HG02981 (cell line): Measurements from ENCODE around the gene FOXN4.
"Not testable (repeated sequence)": the region's sequence is repeated elsewhere in the genome, so short reads cannot be mapped to it uniquely, and the experiment has no call there.

ENCODE experiments used
- ATAC-seq: cut with Tn5 transposase; IDR thresholded peaks from one replicate; pipeline ENCODE4 v1.9.1; 2021; ENCODE audit warnings: mild to moderate bottlenecking, moderate library complexity; ENCODE audit not compliant: unreplicated experiment

Gene FOXN4, protein sequence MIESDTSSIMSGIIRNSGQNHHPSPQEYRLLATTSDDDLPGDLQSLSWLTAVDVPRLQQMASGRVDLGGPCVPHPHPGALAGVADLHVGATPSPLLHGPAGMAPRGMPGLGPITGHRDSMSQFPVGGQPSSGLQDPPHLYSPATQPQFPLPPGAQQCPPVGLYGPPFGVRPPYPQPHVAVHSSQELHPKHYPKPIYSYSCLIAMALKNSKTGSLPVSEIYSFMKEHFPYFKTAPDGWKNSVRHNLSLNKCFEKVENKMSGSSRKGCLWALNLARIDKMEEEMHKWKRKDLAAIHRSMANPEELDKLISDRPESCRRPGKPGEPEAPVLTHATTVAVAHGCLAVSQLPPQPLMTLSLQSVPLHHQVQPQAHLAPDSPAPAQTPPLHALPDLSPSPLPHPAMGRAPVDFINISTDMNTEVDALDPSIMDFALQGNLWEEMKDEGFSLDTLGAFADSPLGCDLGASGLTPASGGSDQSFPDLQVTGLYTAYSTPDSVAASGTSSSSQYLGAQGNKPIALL

DNA sequence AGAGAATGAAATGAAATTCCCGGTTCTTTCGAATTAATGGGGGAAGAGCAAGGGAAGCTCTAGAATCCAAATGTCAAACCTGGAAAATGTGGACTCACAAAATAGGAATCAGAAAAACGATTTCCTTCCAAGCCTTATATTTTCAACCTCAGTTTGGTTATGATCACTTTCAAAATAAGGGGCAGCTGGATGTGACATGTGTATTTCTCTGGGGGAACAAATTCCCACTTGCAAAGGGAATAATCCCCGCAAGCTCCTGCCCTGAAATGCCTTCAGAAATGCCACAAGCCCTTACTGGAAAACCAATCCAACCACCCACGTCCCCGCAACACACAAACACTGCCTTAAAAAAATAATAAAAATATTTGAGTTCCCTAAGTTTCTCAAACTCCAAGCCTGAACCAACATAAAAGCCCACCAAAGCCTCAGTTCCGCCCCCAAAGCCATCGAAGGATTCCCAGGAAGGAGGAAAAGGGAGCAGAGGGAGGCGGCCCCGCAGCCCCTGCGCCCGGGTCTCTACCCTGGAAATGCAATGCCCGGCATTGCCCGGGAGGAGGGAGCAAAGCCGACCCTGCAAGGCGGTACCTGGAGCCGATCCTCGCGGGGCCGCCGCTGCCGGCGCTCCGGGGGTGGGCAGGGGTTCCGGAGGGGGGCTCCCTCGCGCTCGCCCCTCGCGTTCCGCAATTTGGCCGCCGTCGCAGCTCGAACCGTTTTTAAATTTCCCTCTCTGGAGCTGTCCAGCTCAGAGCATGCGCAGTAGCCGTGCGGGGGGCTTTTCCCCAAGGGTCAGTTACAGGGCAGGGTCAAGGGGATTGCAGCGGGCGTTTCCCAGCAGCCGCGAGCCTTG is at the start of gene FOXN4:
Gene FOXN4, minus strand, starts transcription at position 751 of the 847 bp plus-strand sequence. CDS start 963 bp downstream, outside the sequence.
- ATAC-seq, result no peak

DNA sequence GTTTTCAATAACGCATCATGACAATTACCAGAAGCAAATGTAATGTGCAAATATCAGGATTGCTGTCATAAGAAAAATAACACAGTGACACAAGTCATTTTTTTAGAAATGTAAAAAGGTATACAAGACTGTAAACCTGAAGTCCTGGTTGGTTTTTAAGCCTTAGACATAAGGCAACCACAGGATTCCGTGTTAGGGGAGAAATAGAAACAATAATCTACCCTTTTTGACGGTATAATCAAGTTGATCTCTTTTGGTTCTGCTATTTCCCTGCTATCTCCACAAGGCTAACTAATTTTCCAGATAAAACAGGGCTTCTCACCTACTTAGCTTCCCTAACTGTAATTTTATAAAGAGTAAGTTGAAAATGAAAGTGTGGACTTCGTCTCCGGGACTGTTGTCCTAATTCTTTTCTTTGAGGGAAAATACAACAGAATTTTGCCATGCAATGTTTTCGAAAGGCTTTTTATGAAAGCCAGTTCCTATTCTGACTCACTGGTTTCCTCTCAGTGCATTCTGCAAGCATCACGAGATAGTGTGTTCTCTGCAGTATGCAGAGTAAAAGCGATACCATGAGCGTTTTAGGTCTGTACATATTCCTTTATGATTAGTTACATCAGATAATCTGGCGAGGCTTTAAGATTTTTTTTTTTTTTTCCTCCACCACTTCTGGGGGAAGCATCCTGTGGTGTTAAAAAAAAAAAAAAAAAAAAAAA is 49.2 kb upstream of the FOXN4 start:
- ATAC-seq, result no peak

DNA sequence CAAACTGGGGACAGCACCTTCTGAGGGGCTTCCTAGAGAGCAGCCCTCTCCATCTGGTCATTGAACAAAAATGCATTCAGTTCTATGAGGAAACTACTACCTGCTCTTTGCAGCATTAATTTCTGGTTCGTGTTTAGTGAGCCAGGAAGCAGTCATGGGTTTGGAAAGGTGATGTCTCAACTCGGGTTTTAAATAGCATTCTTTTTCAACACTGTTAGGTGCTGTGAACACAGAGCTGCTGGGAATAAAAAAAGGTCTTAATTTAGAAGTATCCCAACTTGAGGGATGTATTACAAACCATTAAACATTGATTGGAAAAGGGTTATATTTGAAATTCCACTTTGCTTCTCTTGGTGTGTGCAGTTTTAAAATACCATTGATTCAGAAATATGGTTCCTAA is 47.9 kb upstream of the FOXN4 start:
- ATAC-seq, result no peak

DNA sequence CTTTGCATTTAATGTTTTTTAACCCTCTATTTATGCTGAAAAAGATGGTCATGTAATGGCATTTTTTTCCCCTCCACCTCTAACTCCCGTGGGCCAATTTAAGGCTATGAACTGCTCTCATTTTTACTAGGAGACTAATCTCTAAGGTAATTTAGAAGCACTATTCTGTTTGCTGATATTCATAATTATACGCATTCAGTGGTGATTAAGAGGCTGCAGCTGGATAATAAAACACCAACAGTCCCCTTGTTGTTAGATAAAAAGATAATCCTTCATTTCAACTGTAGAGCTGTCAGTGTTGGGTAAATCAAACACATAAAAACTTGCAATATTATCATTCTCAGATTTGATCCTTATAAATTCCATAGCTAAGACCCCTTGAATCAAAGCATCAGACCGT is 47.5 kb upstream of the FOXN4 start:
- no peak for ATAC-seq

DNA sequence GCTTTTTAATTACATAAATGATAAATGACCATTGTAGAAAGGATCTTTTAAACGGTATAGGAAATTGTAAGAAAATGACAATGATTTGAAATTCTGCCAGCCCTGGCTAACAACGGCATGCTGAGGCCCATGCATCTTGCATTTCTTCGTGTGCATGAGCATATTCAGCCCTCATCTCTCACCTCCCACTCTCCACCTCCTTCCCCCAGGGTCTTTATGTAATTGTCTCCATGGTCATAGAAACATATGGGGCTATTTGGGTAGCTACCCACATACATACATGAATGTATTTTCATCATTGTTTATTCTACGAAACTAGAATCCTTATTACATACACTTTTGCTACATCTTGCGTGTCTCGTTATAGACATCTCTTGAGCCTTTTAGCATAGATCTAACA is 43.1 kb upstream of the FOXN4 start:
- no peak for ATAC-seq

DNA sequence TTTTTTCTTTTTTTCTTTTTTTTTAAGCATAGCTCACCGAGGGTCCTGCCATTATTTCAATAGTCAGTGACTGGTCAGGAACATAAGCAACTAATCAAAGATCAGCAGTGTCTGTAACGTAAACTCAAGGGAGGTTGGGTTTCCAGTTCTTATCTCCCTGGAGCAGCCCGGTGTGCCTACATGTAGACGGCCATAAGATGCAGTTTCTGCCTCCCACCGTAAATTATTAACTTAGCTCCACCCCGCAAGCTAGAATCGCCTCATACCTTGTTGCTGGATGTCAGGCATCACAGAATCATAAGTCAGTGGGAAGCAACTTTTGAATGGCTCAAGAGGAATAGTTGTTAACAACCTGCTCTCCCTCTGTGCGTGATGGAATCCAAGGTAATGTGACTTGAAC is 38.5 kb upstream of the FOXN4 start, which contains the start of gene MYO1H:
Gene MYO1H, plus strand, starts transcription at position 312 of the 400 bp plus-strand sequence. Its CDS starts 61 bp downstream, at position 373.
- ATAC-seq, result no peak

DNA sequence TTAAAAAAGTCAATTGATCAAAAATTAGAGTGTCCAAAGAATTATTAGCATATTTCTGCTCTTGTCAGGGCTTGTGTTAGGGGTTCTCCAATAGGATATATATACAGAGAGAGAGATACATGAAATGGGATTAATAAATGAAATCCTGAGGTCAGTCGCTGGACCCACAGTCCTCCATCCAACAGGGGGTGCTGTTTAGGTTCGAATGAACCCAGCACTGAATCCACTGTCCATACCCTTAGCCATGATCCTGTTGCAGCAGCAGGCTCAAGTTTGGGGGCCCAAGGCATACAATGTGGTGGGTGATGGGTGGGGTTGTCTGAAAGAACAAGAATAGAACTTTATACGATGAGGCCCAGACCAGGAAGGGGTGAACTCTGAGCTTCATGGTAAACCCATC is 37.8 kb upstream of the FOXN4 start:
- no peak for ATAC-seq

DNA sequence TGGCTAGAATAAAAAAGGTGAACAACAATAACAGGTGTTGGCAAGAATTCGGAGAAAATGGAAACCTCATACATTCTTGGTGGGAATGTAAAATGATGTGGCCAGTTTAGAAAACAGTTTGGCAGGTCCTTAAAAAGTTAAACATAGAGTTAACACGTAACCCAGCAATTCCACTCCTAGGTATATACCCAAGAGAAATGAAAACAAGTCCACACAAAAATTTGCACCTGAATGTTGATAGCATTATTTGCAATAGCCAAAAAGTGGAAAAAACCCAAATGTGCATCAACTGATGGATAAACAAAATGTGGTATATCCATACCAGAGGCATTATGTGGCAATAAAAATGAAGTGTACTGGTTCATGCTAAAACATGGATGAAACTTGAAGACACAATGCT is 36.3 kb upstream of the FOXN4 start:
- no peak for ATAC-seq

DNA sequence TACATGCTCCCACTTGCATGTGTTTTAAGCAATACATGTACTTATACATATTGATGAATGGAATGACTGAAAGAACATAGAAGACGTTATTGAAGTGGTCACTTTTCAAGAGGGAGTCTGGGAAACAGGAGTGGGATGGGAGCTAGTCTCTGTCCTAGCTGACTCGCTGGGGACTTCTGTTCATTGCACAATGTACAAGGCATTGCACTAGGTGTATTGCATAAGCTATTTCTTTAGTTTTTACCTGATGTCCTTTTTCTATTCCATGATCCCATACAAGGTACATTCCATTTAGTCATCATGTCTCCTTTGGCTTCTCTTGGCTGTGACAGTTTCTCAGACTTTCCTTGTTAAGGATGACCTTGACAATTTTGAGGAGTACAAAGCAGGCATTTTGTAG is 34.6 kb upstream of the FOXN4 start:
- no peak for ATAC-seq

DNA sequence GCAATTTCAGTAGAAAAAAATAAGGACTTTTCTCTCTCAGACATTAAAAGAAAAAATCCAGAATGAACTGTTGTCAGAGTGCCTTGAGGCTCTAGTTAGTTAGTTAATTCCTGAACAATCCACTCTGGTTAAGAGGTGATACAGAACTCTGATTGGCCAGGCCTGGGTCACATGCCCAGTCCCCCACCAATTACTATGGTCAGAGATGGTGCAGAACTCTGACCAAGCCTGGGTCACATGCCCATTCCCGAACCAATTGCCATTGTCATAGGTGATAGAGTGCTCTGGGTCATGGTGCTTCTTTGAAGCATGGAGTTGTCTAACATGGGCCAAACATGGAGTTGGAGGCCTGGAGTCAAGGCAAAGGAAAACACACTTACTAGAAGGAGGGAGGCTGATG is 27.5 kb upstream of the FOXN4 start:
- no peak for ATAC-seq

DNA sequence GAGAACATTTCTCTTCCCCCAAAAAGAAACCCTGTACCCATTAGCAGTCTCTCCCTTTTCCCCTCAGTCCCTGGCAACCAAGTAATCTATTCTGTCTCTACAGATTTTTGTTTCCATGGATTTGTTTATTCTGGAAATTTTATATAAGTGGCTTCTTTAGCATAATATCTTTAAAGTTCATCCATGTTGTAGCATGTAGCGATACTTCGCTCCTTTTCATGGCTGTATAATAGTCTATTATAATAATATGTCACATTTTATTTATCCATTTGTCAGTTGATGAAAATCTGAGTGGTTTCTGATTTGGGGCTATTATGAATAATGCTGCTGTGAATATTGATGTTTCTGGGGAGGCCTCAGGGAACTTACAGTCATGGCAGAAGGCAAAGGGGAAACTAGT is 25.8 kb upstream of the FOXN4 start:
- ATAC-seq, result no peak

DNA sequence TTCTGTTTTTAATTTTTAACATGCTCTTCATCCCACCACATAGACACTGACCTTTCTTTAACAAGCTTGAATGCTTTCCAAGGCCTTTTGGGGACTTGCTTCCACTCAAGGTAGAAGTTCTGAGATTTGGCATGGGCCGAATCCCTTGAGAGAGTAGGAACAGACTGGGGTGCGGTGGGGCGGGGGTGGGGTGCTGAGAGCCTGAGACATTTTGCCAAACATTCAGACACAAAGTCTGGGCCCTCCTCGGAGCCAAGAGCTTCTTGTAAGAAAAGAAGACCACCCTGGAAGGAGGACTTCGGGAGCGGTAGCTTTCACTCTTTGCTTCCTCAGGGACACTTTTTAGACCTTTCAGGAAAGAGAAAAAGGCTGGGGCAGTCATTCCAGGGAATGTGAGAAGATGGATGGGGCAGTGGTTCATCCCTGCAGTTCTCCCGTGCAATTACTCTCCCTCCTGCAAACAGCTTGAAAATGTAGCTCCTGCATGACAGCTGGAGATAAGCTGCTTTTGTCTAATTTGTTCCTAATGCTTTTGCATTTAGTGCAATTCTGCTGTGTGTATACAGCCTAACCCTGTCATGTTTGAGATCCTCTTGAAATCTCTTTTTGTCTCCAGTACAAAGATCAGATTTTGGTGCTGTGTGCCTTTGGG is 22.3 kb upstream of the FOXN4 start:
- ATAC-seq, result no peak

DNA sequence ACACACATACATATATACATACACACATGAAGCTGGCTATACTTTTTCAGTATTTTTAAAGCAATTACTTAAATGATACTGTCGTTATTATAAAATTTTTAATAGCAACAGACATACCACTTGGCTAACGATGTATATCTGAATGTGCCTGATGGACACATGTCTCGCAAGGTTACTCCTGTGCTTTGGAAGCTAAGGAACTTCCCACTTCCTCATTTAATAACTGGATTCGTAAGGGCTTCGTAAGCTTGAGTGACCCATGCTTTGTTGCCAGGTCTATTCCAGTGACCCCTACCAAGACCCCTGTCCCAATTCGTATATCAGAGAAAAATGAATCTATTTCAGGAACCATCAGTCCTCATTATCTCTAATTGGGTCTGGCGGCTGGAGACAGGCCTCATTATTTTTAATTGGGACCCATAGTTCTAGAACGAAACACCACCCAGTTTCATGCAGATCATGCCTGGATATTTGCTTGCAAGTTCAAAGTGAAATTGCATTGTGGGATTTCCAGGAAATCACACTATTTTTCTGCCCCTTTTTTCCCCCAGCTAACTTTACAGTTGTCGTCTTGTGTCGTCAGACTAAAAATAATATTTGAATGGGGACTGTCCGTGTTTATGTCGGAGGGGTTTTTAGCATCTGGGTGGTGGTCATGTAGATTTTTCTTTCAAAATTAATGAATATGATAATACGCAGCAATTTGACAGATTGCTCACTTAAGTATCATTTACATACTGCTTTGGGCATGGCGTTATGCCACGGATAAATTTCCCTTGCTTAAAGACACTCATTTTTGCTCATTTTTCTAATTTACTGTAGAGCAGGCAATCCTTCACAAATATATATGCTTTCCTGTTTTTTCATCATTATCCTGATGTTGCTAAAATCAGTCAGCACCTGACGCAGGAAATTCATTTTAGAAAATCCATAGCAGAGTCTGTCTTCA is 21.5 kb upstream of the FOXN4 start:
- ATAC-seq, result no peak

DNA sequence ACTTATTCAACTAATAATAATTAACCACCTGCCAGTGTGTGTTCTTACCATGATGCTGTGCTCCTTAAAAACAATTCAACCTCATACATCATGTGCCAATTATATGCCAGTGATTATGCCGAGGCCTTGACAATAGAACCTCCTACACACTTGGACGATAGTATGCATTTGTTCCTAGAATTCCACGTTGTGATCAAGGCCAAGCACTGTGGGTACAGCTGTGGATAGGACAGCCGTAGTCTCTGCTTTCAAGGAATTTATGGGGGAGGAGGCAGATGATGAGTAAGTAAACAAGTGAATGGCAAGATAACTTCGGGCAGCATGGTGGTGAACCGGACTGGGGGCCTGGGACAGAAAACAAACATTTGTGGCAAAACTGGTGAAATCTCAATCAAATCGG is 20.6 kb upstream of the FOXN4 start:
- ATAC-seq, result no peak

DNA sequence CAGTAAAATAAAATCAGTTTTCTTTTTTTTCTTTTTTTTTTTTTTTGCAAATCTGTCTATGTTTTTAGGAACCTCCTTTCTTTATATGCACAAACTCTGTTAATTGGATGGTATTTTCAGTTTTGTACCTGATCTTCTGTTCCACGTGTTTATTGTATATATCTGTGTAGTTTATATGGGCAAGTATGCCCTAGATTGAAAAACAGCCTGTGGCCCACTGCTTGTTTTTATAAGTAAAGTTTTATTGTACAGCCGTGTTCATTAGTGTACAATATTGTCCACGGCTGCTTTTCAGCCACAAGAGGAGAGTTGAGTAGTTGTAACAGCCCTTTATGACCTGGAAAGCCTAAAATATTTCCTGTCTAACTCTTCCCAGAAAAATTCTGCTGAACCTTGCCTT is 19.9 kb upstream of the FOXN4 start:
- ATAC-seq, result no peak

DNA sequence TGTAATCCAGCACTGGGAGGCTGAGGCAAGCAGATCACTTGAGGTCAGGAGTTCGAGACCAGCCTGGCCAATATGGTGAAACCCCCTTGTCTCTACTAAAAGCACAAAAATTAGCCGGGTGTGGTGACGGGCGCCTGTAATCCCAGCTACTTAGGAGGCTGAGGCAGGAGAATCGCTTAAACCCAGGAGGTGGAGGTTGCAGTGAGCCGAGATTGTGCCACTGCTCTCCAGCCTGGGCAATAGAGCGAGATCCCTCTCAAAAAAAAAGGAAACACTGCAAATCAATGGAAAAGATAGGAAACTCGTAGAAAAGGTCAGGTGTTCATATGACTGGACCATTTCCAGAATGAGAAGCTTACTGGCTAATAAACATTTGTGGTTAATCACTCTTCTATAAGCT is 12.2 kb upstream of the FOXN4 start:
- ATAC-seq, result not testable (repeated sequence)

DNA sequence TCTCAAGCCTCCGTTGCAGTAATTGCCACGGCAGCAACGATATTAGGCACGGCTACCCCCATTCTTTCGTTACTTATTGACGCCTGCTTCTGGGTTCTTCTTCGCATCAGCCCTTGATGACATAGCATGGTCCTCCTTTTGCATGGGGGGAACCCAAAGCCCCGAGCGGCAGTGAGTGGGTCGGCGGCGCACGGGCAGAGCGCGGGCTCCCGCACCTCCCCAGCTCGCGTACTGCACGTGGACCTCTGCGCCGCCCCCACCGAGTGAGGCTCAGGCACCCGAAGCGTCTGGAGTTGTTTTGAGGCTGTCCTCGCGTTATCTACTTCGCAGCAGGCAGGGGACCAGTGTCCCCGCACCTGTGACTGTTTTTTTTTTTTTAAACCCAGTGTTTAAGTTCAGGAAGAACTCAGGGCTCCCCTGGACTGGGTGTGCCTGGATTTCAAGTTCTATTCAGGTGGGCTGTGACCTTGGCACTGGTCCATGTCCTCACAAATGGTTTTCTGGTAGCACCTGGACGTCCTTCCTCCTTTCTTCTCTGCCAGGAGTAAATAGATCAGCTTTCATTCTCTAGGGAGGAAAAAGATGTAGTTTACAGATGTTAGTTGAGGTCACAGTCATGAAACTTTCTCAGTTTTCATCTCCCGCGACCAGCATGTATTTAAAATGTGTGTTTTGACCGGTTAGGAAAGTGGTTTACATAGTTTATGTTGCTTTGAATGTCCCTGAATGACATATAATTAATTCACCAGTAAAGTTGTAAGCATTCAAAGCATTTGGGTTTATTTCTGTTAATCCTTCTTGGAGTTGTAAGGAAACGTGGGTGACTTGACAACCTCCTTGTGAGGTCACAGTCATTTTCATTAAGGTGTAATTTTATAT is 1.4 kb upstream of the FOXN4 start:
- ATAC-seq, result no peak

DNA sequence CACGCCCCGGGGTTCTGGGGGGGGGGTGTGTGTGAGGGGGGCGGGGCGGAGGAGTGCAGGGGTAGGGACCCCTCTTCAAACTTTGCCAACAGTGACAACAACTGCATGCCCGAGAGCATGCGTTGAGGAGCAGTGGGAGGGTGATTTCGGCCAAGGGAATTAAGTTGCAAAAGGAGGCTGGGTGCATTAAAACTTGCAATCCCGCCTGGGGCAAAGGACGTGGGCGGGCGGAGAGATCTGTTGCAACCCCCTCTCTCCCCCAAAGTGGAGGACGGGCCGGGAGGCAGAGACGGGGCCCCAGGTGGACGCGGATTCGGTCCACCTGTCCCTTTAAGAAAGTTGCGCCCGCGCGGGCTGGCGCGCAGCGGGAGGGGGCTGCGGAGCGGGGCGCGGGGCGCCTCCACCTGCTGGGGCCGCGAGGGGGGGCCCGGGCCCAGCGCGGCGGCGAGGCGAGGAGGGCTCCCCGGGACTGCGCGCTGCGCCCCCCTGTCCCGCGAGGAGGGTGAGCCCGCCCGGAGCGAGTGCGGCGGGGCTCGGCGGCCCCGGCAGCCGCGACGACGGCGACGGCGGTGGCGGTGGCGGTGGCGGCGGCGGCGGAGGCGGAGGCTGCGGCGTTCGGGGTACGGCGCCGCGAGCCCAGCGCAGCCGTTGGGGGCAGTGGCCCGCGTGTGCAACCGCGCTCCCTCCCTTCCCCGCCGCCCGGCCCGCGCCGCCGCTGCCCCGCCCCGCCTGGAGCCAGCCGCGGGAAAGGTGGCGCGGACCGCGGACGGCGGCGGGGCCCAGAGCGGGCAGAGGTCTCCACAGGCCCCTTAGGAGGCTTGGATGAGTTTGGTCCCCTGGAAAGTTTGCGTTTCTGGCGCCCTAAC is 530 bp upstream of the FOXN4 start:
- ATAC-seq, result no peak
